ENCODE data around the gene ID3.
A peak's percentile ranks its signal among the peaks of the same experiment; 100 is the strongest.

The ID3 gene, protein sequence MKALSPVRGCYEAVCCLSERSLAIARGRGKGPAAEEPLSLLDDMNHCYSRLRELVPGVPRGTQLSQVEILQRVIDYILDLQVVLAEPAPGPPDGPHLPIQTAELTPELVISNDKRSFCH

GRCh38 chr1:23559136-23559984 lies at the start of gene ID3:
ID3 (minus strand) TSS chr1:23559501; CDS start chr1:23559426, 75 bp downstream.
- DNase-seq (ENCODE audit: low read depth), result peak; percentile 96
- TF ChIP-seq, protein P1, sequence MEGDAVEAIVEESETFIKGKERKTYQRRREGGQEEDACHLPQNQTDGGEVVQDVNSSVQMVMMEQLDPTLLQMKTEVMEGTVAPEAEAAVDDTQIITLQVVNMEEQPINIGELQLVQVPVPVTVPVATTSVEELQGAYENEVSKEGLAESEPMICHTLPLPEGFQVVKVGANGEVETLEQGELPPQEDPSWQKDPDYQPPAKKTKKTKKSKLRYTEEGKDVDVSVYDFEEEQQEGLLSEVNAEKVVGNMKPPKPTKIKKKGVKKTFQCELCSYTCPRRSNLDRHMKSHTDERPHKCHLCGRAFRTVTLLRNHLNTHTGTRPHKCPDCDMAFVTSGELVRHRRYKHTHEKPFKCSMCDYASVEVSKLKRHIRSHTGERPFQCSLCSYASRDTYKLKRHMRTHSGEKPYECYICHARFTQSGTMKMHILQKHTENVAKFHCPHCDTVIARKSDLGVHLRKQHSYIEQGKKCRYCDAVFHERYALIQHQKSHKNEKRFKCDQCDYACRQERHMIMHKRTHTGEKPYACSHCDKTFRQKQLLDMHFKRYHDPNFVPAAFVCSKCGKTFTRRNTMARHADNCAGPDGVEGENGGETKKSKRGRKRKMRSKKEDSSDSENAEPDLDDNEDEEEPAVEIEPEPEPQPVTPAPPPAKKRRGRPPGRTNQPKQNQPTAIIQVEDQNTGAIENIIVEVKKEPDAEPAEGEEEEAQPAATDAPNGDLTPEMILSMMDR (IDR thresholded peaks at IDR 0.05; ENCODE audit: low read depth, low read length, missing control alignments), result no peak
- peak within 1 kb of the TSS; percentile 98 for H3K4me3 ChIP-seq (ENCODE audit: low read depth, low read length)
- in situ Hi-C loops (cut with HindIII; ENCODE audit: low sequenced_read_pairs), result no loop called here

DNA sequence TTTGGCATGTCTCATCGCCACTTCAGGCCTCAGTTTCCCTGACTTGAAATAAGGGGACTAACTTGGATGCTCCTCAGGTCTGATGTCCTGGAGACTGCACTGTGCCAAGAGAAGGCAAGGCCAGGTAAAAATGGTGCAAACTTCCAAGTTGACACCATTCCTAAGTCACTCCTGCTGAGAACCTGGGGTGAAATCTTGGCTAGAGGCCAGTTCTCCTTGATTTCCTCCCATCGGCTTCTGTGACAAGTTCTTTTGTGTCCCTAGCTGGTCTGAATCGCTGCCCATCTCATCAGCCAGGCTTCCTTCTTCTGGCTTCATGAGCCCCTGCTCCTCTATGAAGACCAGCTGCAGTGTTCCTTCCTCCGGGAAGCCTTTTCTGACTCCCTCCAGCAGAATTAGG lies 48.6 kb upstream of the ID3 start:
- in situ Hi-C loops (cut with HindIII; ENCODE audit: low sequenced_read_pairs), result no loop called here
- TF ChIP-seq, protein P1 (IDR thresholded peaks at IDR 0.05; ENCODE audit: low read depth, low read length, missing control alignments), result no peak
- H3K4me3 ChIP-seq (ENCODE audit: low read depth, low read length), result no peak overlapping the region
- no peak for DNase-seq (ENCODE audit: low read depth)

DNA sequence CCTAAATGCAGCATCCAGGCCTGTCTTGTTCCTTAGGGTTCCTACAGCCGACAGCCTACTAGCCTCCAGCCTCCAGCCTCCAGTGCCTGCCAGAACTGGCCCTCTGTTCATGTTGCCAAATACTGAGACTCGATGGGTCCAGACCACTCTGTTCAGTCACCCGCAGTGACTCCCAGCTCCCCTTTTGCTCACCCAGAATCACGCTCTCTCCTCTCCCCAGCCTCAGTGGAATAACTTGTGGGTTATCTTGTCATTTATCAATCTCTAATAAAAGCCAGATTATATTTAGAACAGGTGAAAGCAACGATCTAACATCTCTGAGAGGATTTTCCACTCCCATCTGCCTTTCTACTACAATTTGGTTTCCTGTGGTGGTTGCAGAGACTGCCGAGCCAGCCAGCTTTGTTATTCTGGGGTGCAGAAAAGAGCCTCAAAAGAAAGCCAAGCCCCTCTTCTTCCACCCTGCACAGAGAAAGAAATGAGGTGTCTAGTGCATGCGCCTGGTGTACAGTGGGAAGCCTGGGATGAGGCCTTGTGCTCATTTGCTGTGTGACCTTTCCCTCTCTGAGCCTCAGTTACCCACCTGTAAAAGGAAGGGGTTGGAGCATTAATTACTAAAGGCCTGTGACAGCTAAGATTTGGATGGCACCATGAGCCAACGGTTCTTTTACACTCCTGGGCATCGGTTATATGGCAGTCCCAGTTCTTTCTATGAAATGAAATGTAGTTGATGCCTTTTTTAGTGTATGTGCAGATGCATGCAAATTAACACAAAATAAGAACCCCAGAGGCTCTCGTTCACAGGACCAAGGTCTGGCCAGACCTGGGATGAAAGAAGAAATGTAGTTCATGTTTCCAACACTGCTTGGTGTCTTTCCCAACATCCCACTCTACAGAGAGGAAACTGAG lies 42.9 kb upstream of the ID3 start:
- no peak overlapping the region for H3K4me3 ChIP-seq (ENCODE audit: low read depth, low read length)
- in situ Hi-C loops (cut with HindIII; ENCODE audit: low sequenced_read_pairs), result no loop called here

GRCh38 chr1:23601135-23601967 lies 42.0 kb upstream of the ID3 start:
- DNase-seq (ENCODE audit: low read depth), result no peak
- TF ChIP-seq, protein P1 (IDR thresholded peaks at IDR 0.05; ENCODE audit: low read depth, low read length, missing control alignments), result no peak
- in situ Hi-C loops (cut with HindIII; ENCODE audit: low sequenced_read_pairs), result no loop called here
- no peak overlapping the region for H3K4me3 ChIP-seq (ENCODE audit: low read depth, low read length)

More for the DNA sequence above, 42.9 kb upstream of the ID3 start:
- DNase-seq (ENCODE audit: low read depth), result no peak
- TF ChIP-seq, protein P1 (IDR thresholded peaks at IDR 0.05; ENCODE audit: low read depth, low read length, missing control alignments), result no peak

- TF ChIP-seq, protein P1 (IDR thresholded peaks at IDR 0.05; ENCODE audit: low read depth, low read length, missing control alignments), result no peak
- in situ Hi-C loops (cut with HindIII; ENCODE audit: low sequenced_read_pairs), result no loop called here
- no peak for DNase-seq (ENCODE audit: low read depth)
- no peak overlapping the region for H3K4me3 ChIP-seq (ENCODE audit: low read depth, low read length)
Measured at GRCh38 chr1:23600283-23600682, 41.0 kb upstream of the ID3 start.
